GM12878 (cell line): Measurements from ENCODE around the gene BRSK2. TPM values are rescaled to one million over a fixed set of nuclear protein-coding genes. Genes with fewer than 3 reads are reported as not detected.

Experiments used
- ATAC-seq: fragments of 200-7000 bp; cut with Tn5 transposase; 3 replicates; pipeline ENCODE4 v1.9.1; 2020; ENCODE audit warnings: mild to moderate bottlenecking, moderate library complexity
- BruUV-seq: library from RNA; stranded (reverse); fragments of 400-500 nt; replicated peaks from 2 replicates; lab custom pipeline; 2021; lab: Mats Ljungman, UMichigan
- CTCF ChIA-PET: fragments of 300-600 bp; sonication (Branson Sonifier 250); formaldehyde crosslinking; extraction: SDS; loops from one replicate; lab custom pipeline; 2021; ENCODE audit warnings: inconsistent platforms; lab: Yijun Ruan, JAX
- POLR2A ChIA-PET: fragments of 350-600 bp; formaldehyde crosslinking; extraction: SDS; loops from one replicate; lab custom pipeline; 2021; ENCODE audit warnings: inconsistent platforms; lab: Charles Lee
- RAD21 ChIA-PET: fragments of 300-600 bp; sonication (Branson Sonifier 250); formaldehyde crosslinking; loops from one replicate; lab custom pipeline; 2023; ENCODE audit warnings: antibody characterized with exemption; ENCODE audit not compliant: unreplicated experiment; lab: Charles Lee
- SMC1A ChIA-PET: fragments of 300-600 bp; sonication (Branson Sonifier 250); formaldehyde crosslinking; loops from one replicate; lab custom pipeline; 2023; ENCODE audit not compliant: unreplicated experiment, uncharacterized antibody; lab: Charles Lee
- DNase-seq: peaks from one replicate; pipeline ENCODE4 v3.0.0-alpha.2; 2011; ENCODE audit warnings: low read depth, low spot score
- FAIRE-seq: peaks from 3 replicates; lab custom pipeline; 2011; peaks lifted over from hg19 to GRCh38; lab: Jason Lieb, UNC
- H2AFZ ChIP-seq: 2 replicates; pipeline ENCODE4 v1.6.0; 2011; ENCODE audit warnings: low read depth, low read length, control low read depth; ENCODE audit not compliant: control insufficient read depth
- H3K27ac ChIP-seq: 2 replicates; pipeline ENCODE4 v1.5.1; 2011; ENCODE audit warnings: control low read depth; ENCODE audit not compliant: control insufficient read depth, insufficient read depth
- H3K27me3 ChIP-seq, 2 experiments: replicated peaks in 1 of 2; 2 replicates each; pipeline versions ENCODE4 v1.6.0 to v1.6.1; 2011; ENCODE audit warnings: low read length in 1 of 2; ENCODE audit not compliant: control insufficient read depth in 2 of 2, insufficient read depth in 2 of 2
- H3K36me3 ChIP-seq, 2 experiments: 2 replicates each; pipeline ENCODE4 v1.5.1; 2011; ENCODE audit warnings: low read length in 1 of 2; ENCODE audit not compliant: control insufficient read depth in 2 of 2, insufficient read depth in 2 of 2
- H3K4me1 ChIP-seq: 2 replicates; pipeline ENCODE4 v1.6.1; 2011; ENCODE audit warnings: mild to moderate bottlenecking, low read length, moderate library complexity, mixed read lengths; ENCODE audit not compliant: control insufficient read depth, insufficient read depth
- H3K4me2 ChIP-seq: 2 replicates; pipeline ENCODE4 v1.6.0; 2011; ENCODE audit warnings: control low read depth; ENCODE audit not compliant: control insufficient read depth, insufficient read depth
- H3K4me3 ChIP-seq: fragments of 200-600 bp; sonication (generic); 2 replicates; pipeline ENCODE4 v1.5.1; 2016
- H3K79me2 ChIP-seq: 2 replicates; pipeline ENCODE4 v1.6.0; 2011; ENCODE audit warnings: low read length; ENCODE audit not compliant: control insufficient read depth, insufficient read depth
- H3K9ac ChIP-seq: 2 replicates; pipeline ENCODE4 v1.8.0; 2011; ENCODE audit warnings: low read length, control low read depth, mixed read lengths; ENCODE audit not compliant: control insufficient read depth, insufficient read depth
- H3K9me3 ChIP-seq: replicated peaks from 3 replicates; pipeline ENCODE4 v1.5.1; 2011; ENCODE audit warnings: mild to moderate bottlenecking, low read length; ENCODE audit not compliant: control insufficient read depth, insufficient read depth
- H4K20me1 ChIP-seq: 2 replicates; pipeline ENCODE4 v1.6.0; 2011; ENCODE audit not compliant: control insufficient read depth, insufficient read depth
- CBFB ChIP-seq: IDR thresholded peaks from 2 replicates; pipeline ENCODE4 v1.6.1; 2016; ENCODE audit warnings: antibody characterized with exemption, low read depth
- CHD2 ChIP-seq: IDR thresholded peaks from 2 replicates; pipeline ENCODE4 v1.6.1; 2011; ENCODE audit warnings: low read depth, low read length, improper control_type of control experiment, borderline replicate concordance
- EP300 ChIP-seq, 2 experiments: fragments of 150-350 bp in 1 of 2; IDR thresholded peaks; 2 replicates each; pipeline ENCODE4 v1.6.1; 2011 to 2012; ENCODE audit warnings: low read depth in 2 of 2, low read length in 2 of 2, borderline replicate concordance in 1 of 2, improper control_type of control experiment in 1 of 2, inconsistent platforms in 1 of 2; ENCODE audit not compliant: control insufficient read depth in 1 of 2
- MTA3 ChIP-seq: IDR thresholded peaks from 2 replicates; pipeline ENCODE4 v1.6.1; 2012; ENCODE audit warnings: low read length, inconsistent platforms, borderline replicate concordance
- MXI1 ChIP-seq: fragments of 150-350 bp; IDR thresholded peaks from 2 replicates; pipeline ENCODE4 v1.6.1; 2011; ENCODE audit warnings: low read depth, mild to moderate bottlenecking, inconsistent platforms, low read length, improper control_type of control experiment
- PML ChIP-seq: IDR thresholded peaks from 2 replicates; pipeline ENCODE4 v1.6.1; 2012; ENCODE audit warnings: low read length, inconsistent platforms
- ZZZ3 ChIP-seq: IDR thresholded peaks from 2 replicates; pipeline ENCODE4 v1.6.1; 2011; ENCODE audit warnings: low read depth; ENCODE audit not compliant: control insufficient read depth, insufficient read length
- WGBS: methylation state at CpG from one replicate; pipeline ENCODE4 v1.1.6; 2016; ENCODE audit warnings: low lambda C conversion rate; ENCODE audit not compliant: insufficient replicate concordance, insufficient coverage; ENCODE audit errors: missing lambda C conversion rate; 5-methylcytosine and 5-hydroxymethylcytosine counted together
- in situ Hi-C: fragments of 300-500 bp; cut with MboI; formaldehyde crosslinking; loops from 9 replicates; pipeline ENCODE4 v1.14.3; 2018; ENCODE audit warnings: mixed read lengths
- intact Hi-C: fragments of 100-400 bp; cut with micrococcal nuclease; formaldehyde crosslinking; loops from one replicate; pipeline ENCODE4 v1.14.2; 2022; ENCODE audit not compliant: unreplicated experiment
- polyA plus RNA-seq, 11 experiments: library from polyadenylated mRNA; depleted of rRNA in 4 of 11; unstranded in 6 of 11; stranded (reverse) in 5 of 11; fragments of >200 nt; fragmentation: Nextera tagmentation in 4 of 11; fragmentation: Illumina TruSeq in 1 of 11; extraction: Ambion mirVana in 4 of 11; extraction: Trizol in 1 of 11; gene quantifications; 1 replicate in 1 of 11; 2 replicates in 10 of 11; pipeline versions ENCODE4 v1.2.1 to v1.2.3, GENCODE V29; 2011 to 2016; ENCODE audit warnings: inconsistent platforms in 2 of 11, missing spikeins in 2 of 11, low read depth in 1 of 11
- total RNA-seq, 4 experiments: library from RNA; depleted of rRNA in 3 of 4; stranded (reverse); fragments of >200 nt in 3 of 4; fragmentation: Illumina TruSeq in 1 of 4; extraction: Trizol in 1 of 4; gene quantifications; 2 replicates each; pipeline versions ENCODE4 v1.2.1 to v1.2.3, GENCODE V29; 2013 to 2021
- TF ChIP-seq, protein P1 (sequence below): fragments of 450-650 bp; IDR thresholded peaks from 2 replicates; pipeline ENCODE4 v1.6.1; 2017; ENCODE audit warnings: mild to moderate bottlenecking, moderate library complexity
- TF ChIP-seq, protein P2 (sequence below): IDR thresholded peaks from 2 replicates; pipeline ENCODE4 v1.6.1; 2012; ENCODE audit warnings: improper control_type of control experiment, low read depth, low read length; ENCODE audit not compliant: insufficient replicate concordance
- TF ChIP-seq, protein P3 (sequence below): fragments of 450-650 bp; IDR thresholded peaks from 2 replicates; pipeline ENCODE4 v1.6.1; 2017; ENCODE audit warnings: mild to moderate bottlenecking, moderate library complexity

Gene BRSK2
- total and polyA plus RNA-seq, 10 of the 15 experiments (the other 5 are each of a cell fraction or from before 2014, with no cell fraction given), result 0.13 TPM; not detected in 9

DNA sequence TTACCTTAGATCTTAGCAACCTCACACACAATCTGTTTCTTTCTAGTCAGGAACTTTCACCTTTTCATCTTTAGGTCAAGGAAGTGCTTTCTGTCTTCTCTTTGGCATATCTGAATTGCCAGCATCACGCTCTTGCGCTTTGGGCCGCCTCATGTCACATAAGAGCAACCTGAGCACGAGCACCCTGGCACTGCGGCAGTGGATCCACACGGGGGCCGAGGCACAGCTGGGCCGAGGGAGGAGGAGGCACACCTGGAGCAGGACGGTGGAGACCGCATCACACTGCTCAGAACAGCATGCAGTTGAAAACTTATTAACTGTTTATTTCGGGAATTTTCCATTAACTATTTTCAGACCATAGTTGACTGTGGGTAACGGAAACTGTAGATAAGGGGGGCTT, 86.1 kb downstream of the BRSK2 start:
- Histone ChIP-seq H2AFZ (no peak overlapping the region), H4K20me1 (no peaks in the 10 kb centered on the region), H3K4me2 (no peak overlapping the region), H3K4me1 (no peaks in the 10 kb centered on the region), H3K9ac (no peak overlapping the region), H3K36me3 (peaks cover 0 to 13% of the 10 kb centered on the region in 2 experiments; a peak in 2 of 4 replicates), H3K9me3 (no peaks in the 10 kb centered on the region), H3K27ac (no peak overlapping the region), H3K27me3 (no peaks in the 10 kb centered on the region), H3K79me2 (no peaks in the 10 kb centered on the region), H3K4me3 (no peak overlapping the region)
- ChIA-PET CTCF (no interaction called here), RAD21 (no interaction called here), POLR2A (no interaction called here), SMC1A (no interaction called here)
- intact Hi-C loops (no loop called here), in situ Hi-C loops (no loop called here)
- BruUV-seq, result TSS peak; percentile 46
- no peak for FAIRE-seq
- ATAC-seq, result no peak
- no peak for DNase-seq
- 98% methylated on average over 12 of the region's 12 CpGs for WGBS
- TF ChIP-seq CBFB, result no peak
- TF ChIP-seq MXI1, result no peak
- TF ChIP-seq CHD2, result no peak
- TF ChIP-seq, protein P1, sequence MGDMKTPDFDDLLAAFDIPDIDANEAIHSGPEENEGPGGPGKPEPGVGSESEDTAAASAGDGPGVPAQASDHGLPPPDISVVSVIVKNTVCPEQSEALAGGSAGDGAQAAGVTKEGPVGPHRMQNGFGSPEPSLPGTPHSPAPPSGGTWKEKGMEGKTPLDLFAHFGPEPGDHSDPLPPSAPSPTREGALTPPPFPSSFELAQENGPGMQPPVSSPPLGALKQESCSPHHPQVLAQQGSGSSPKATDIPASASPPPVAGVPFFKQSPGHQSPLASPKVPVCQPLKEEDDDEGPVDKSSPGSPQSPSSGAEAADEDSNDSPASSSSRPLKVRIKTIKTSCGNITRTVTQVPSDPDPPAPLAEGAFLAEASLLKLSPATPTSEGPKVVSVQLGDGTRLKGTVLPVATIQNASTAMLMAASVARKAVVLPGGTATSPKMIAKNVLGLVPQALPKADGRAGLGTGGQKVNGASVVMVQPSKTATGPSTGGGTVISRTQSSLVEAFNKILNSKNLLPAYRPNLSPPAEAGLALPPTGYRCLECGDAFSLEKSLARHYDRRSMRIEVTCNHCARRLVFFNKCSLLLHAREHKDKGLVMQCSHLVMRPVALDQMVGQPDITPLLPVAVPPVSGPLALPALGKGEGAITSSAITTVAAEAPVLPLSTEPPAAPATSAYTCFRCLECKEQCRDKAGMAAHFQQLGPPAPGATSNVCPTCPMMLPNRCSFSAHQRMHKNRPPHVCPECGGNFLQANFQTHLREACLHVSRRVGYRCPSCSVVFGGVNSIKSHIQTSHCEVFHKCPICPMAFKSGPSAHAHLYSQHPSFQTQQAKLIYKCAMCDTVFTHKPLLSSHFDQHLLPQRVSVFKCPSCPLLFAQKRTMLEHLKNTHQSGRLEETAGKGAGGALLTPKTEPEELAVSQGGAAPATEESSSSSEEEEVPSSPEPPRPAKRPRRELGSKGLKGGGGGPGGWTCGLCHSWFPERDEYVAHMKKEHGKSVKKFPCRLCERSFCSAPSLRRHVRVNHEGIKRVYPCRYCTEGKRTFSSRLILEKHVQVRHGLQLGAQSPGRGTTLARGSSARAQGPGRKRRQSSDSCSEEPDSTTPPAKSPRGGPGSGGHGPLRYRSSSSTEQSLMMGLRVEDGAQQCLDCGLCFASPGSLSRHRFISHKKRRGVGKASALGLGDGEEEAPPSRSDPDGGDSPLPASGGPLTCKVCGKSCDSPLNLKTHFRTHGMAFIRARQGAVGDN, result no peak
- no peak for TF ChIP-seq EP300 (IDR thresholded peaks at IDR 0.05; ENCODE audit: borderline replicate concordance in 1 of 2, control insufficient read depth in 1 of 2, low read depth in 2 of 2, low read length in 2 of 2)
- TF ChIP-seq ZZZ3, result no peak
- no peak for TF ChIP-seq MTA3
- TF ChIP-seq, protein P2, sequence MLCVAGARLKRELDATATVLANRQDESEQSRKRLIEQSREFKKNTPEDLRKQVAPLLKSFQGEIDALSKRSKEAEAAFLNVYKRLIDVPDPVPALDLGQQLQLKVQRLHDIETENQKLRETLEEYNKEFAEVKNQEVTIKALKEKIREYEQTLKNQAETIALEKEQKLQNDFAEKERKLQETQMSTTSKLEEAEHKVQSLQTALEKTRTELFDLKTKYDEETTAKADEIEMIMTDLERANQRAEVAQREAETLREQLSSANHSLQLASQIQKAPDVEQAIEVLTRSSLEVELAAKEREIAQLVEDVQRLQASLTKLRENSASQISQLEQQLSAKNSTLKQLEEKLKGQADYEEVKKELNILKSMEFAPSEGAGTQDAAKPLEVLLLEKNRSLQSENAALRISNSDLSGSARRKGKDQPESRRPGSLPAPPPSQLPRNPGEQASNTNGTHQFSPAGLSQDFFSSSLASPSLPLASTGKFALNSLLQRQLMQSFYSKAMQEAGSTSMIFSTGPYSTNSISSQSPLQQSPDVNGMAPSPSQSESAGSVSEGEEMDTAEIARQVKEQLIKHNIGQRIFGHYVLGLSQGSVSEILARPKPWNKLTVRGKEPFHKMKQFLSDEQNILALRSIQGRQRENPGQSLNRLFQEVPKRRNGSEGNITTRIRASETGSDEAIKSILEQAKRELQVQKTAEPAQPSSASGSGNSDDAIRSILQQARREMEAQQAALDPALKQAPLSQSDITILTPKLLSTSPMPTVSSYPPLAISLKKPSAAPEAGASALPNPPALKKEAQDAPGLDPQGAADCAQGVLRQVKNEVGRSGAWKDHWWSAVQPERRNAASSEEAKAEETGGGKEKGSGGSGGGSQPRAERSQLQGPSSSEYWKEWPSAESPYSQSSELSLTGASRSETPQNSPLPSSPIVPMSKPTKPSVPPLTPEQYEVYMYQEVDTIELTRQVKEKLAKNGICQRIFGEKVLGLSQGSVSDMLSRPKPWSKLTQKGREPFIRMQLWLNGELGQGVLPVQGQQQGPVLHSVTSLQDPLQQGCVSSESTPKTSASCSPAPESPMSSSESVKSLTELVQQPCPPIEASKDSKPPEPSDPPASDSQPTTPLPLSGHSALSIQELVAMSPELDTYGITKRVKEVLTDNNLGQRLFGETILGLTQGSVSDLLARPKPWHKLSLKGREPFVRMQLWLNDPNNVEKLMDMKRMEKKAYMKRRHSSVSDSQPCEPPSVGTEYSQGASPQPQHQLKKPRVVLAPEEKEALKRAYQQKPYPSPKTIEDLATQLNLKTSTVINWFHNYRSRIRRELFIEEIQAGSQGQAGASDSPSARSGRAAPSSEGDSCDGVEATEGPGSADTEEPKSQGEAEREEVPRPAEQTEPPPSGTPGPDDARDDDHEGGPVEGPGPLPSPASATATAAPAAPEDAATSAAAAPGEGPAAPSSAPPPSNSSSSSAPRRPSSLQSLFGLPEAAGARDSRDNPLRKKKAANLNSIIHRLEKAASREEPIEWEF, result no peak
- no peak for TF ChIP-seq PML
- TF ChIP-seq, protein P3, sequence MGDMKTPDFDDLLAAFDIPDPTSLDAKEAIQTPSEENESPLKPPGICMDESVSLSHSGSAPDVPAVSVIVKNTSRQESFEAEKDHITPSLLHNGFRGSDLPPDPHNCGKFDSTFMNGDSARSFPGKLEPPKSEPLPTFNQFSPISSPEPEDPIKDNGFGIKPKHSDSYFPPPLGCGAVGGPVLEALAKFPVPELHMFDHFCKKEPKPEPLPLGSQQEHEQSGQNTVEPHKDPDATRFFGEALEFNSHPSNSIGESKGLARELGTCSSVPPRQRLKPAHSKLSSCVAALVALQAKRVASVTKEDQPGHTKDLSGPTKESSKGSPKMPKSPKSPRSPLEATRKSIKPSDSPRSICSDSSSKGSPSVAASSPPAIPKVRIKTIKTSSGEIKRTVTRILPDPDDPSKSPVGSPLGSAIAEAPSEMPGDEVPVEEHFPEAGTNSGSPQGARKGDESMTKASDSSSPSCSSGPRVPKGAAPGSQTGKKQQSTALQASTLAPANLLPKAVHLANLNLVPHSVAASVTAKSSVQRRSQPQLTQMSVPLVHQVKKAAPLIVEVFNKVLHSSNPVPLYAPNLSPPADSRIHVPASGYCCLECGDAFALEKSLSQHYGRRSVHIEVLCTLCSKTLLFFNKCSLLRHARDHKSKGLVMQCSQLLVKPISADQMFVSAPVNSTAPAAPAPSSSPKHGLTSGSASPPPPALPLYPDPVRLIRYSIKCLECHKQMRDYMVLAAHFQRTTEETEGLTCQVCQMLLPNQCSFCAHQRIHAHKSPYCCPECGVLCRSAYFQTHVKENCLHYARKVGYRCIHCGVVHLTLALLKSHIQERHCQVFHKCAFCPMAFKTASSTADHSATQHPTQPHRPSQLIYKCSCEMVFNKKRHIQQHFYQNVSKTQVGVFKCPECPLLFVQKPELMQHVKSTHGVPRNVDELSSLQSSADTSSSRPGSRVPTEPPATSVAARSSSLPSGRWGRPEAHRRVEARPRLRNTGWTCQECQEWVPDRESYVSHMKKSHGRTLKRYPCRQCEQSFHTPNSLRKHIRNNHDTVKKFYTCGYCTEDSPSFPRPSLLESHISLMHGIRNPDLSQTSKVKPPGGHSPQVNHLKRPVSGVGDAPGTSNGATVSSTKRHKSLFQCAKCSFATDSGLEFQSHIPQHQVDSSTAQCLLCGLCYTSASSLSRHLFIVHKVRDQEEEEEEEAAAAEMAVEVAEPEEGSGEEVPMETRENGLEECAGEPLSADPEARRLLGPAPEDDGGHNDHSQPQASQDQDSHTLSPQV, result no peak
